Parathyroid adenoma (tissue), 2 donors: ENCODE measurements around the gene AACS.

Source experiments
- H2AFZ ChIP-seq: fragments of 300-600 bp; sonication (generic); one replicate; pipeline ENCODE4 v1.7.0; 2017; ENCODE audit warnings: antibody characterized with exemption, mild to moderate bottlenecking
- H3K27ac ChIP-seq: fragments of 300-600 bp; sonication (generic); one replicate; pipeline ENCODE4 v1.7.0; 2017
- H3K27me3 ChIP-seq: fragments of 300-600 bp; sonication (generic); one replicate; pipeline ENCODE4 v1.7.0; 2017; ENCODE audit warnings: low read length; ENCODE audit not compliant: control insufficient read depth, insufficient read depth
- H3K36me3 ChIP-seq: fragments of 300-600 bp; sonication (generic); one replicate; pipeline ENCODE4 v1.7.0; 2017; ENCODE audit warnings: low read length; ENCODE audit not compliant: control insufficient read depth, insufficient read depth
- H3K4me1 ChIP-seq: fragments of 300-600 bp; sonication (generic); one replicate; pipeline ENCODE4 v1.7.0; 2017; ENCODE audit warnings: control low read depth
- H3K4me2 ChIP-seq: fragments of 300-600 bp; sonication (generic); one replicate; pipeline ENCODE4 v1.7.0; 2017; ENCODE audit warnings: low read length
- H3K4me3 ChIP-seq: fragments of 300-600 bp; sonication (generic); one replicate; pipeline ENCODE4 v1.7.0; 2017; ENCODE audit warnings: low read depth, low read length
- H3K79me2 ChIP-seq: fragments of 300-600 bp; sonication (generic); one replicate; pipeline ENCODE4 v1.7.0; 2017; ENCODE audit warnings: control low read depth
- H3K9ac ChIP-seq: fragments of 300-600 bp; sonication (generic); one replicate; pipeline ENCODE4 v1.7.0; 2017; ENCODE audit warnings: mild to moderate bottlenecking
- H3K9me3 ChIP-seq: fragments of 300-600 bp; sonication (generic); one replicate; pipeline ENCODE4 v1.7.0; 2017; ENCODE audit warnings: low read length; ENCODE audit not compliant: control insufficient read depth
- CTCF ChIP-seq: fragments of 300-600 bp; sonication (generic); IDR thresholded peaks from one replicate; pipeline ENCODE4 v1.7.0; 2017; ENCODE audit warnings: antibody characterized with exemption, mild to moderate bottlenecking
- donor health status: primary hyperparathyroidism.

The AACS gene

GRCh38 chr12:125124320-125124966 lies 59.2 kb downstream of the AACS start:
- TF ChIP-seq CTCF = no peak

GRCh38 chr12:125125271-125125670 lies 60.0 kb downstream of the AACS start:
- H3K27ac ChIP-seq = no peak overlapping the region
- H3K9ac ChIP-seq = no peak overlapping the region
- H3K4me1 ChIP-seq = no peaks in the 10 kb centered on the region
- H2AFZ ChIP-seq = no peak overlapping the region
- H3K27me3 ChIP-seq = no peaks in the 10 kb centered on the region
- no peak overlapping the region for H3K4me2 ChIP-seq
- H3K9me3 ChIP-seq = no peaks in the 10 kb centered on the region
- H3K4me3 ChIP-seq = no peak overlapping the region
- H3K36me3 ChIP-seq = no peaks in the 10 kb centered on the region
- TF ChIP-seq CTCF = no peak
- H3K79me2 ChIP-seq = no peaks in the 10 kb centered on the region

More at GRCh38 chr12:125124320-125124966, 59.2 kb downstream of the AACS start:
- Histone ChIP-seq H3K4me1 (no peaks in the 10 kb centered on the region), H3K9me3 (no peaks in the 10 kb centered on the region), H3K36me3 (no peaks in the 10 kb centered on the region), H2AFZ (no peak overlapping the region), H3K27ac (no peak overlapping the region), H3K4me3 (no peak overlapping the region), H3K9ac (no peak overlapping the region), H3K27me3 (no peaks in the 10 kb centered on the region), H3K79me2 (no peaks in the 10 kb centered on the region), H3K4me2 (no peak overlapping the region)

GRCh38 chr12:125128439-125129178 lies 63.4 kb downstream of the AACS start:
- no peak for TF ChIP-seq CTCF
- H3K9ac ChIP-seq = no peak overlapping the region
- H3K4me3 ChIP-seq = no peak overlapping the region

GRCh38 chr12:125129179-125129571 lies 63.9 kb downstream of the AACS start:
- Histone ChIP-seq H3K36me3 (no peaks in the 10 kb centered on the region), H3K27ac (no peak overlapping the region), H2AFZ (no peak overlapping the region), H3K4me3 (no peak overlapping the region), H3K27me3 (no peaks in the 10 kb centered on the region), H3K9me3 (no peaks in the 10 kb centered on the region), H3K4me2 (no peak overlapping the region), H3K79me2 (no peaks in the 10 kb centered on the region), H3K4me1 (no peaks in the 10 kb centered on the region), H3K9ac (no peak overlapping the region)
- no peak for TF ChIP-seq CTCF

More at GRCh38 chr12:125128439-125129178, 63.4 kb downstream of the AACS start:
- Histone ChIP-seq H2AFZ (no peak overlapping the region), H3K4me2 (no peak overlapping the region), H3K27ac (no peak overlapping the region), H3K4me1 (no peaks in the 10 kb centered on the region), H3K27me3 (no peaks in the 10 kb centered on the region), H3K36me3 (no peaks in the 10 kb centered on the region), H3K79me2 (no peaks in the 10 kb centered on the region), H3K9me3 (no peaks in the 10 kb centered on the region)
